T-helper 1 cell treated with Interleukin-12 subunit alpha and Interleukin-12 subunit beta and Interleukin-4 antibody, amounts not matched to agents 30 ng/mL and 1 ng/mL, for 36 hours (primary cell): Measurements from ENCODE around the gene COX17. TPM values are rescaled to one million over a fixed set of nuclear protein-coding genes. Genes with fewer than 3 reads are reported as not detected.

Experiments
- intact Hi-C: fragments of 100-400 bp; cut with micrococcal nuclease; formaldehyde crosslinking; loops from one replicate; pipeline ENCODE4 v1.15.1; 2024
- total RNA-seq: library from RNA; stranded (reverse); gene quantifications from 2 replicates; pipeline ENCODE4 v1.2.3, GENCODE V29; 2022

The COX17 gene
- total RNA-seq, 1 donor from 2014 or later, result 48.8 TPM

DNA sequence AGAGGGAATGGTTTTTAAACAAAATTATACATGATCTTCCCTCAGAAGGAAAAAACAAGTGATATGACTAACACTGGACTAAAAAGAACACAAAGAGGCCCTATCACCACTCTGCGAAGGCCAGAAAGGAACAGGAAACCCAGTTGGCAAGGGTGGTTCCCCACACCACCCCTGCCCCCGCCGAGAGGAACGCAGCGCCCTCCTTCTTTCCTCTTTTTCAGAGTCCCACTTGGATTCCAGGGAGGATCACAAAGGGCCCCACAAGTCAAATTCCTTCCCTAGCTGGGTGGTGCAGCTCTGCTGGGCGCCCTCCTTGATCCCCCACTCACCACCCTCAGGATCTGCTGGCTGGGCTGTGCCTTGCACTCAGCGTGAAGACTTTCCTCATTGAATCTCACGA lies 49.7 kb downstream of the COX17 start:
- intact Hi-C loops, result no loop called here

DNA sequence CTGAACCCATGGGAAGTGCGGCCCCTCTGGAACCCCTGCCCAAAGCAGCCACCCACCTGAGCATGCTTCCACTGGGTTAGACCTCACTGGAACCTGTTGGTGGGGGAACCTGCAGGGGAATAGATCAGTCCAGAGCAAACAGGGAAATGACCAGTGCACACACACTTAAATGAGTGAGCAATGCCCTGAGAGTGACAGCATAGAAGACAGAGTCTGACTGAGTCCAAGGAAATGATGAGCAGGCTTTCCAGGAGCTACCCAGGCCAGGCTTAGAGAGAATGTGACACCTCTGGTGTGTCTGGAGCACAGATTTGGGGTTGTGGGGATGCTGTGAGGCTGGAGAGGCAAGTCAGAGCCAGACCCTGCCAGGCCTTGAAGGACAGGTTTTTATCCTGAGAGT lies 51.0 kb downstream of the COX17 start:
- intact Hi-C loops, result no loop called here

GRCh38 chr3:119625451-119626153 lies 51.6 kb downstream of the COX17 start:
- intact Hi-C loops, result no loop called here

- intact Hi-C loops, result no loop called here
Measured at GRCh38 chr3:119624002-119624720, 53.0 kb downstream of the COX17 start.

DNA sequence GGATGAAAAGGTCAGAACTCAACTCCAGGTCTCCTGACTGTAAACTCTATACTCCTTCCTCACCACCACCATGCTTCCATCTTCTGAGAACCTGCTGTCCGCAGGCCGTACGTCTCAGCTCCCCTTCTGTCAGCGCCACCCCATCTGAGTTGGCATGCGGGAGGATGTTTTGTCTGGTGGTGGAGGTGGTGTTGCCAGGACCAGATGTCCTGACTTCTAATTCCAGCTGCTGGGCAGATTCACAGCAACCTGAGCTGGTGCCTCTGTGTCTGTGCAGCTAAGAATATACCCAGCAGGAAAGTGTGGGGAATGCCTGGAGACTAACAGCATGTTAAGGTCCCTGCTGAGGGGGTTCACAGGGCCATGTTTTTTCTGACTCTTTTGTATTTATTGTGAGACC lies 56.3 kb downstream of the COX17 start:
- intact Hi-C loops, result no loop called here

Other genes starting within 250 kb of the COX17 start
- gene TMEM39A, start 213.8 kb downstream of the COX17 start, total RNA-seq, result 50.4 and 55.0 TPM in 2 replicates
- 35.5 and 35.7 TPM in 2 replicates for gene POGLUT1, start 208.4 kb downstream of the COX17 start, total RNA-seq
- gene TIMMDC1, start 178.9 kb downstream of the COX17 start, total RNA-seq, result 63.3 and 69.3 TPM in 2 replicates
- 17.7 and 20.7 TPM in 2 replicates for gene CD80, start 117.8 kb downstream of the COX17 start, total RNA-seq
- gene ADPRH, start 97.9 kb downstream of the COX17 start, total RNA-seq, result 3.9 and 5.8 TPM in 2 replicates
- gene PLA1A, start 79.5 kb downstream of the COX17 start, total RNA-seq, result 0.12 and 0.41 TPM in 2 replicates
- 2.0 and 2.3 TPM in 2 replicates for gene POPDC2, start 16.8 kb downstream of the COX17 start, total RNA-seq
- gene CFAP91, start 25.6 kb upstream of the COX17 start, total RNA-seq, result 0.17 and 0.20 TPM in 2 replicates
- not detected in 2 replicates for gene NR1I2, start 104.7 kb upstream of the COX17 start, total RNA-seq